HG02763 (cell line): ENCODE measurements around the gene TBC1D32.
"Not testable (repeated sequence)": the region's sequence is repeated elsewhere in the genome, so short reads cannot be mapped to it uniquely, and the experiment has no call there.

Experiments used
- ATAC-seq: cut with Tn5 transposase; IDR thresholded peaks from one replicate; pipeline ENCODE4 v1.9.1; 2021; ENCODE audit warnings: mild to moderate bottlenecking, moderate library complexity; ENCODE audit not compliant: unreplicated experiment

Gene TBC1D32

GRCh38 chr6:121334299-121335086, at the start of gene TBC1D32:
TSS of gene TBC1D32 (minus strand) at chr6:121334480. CDS start at chr6:121334430, 50 bp downstream.
- ATAC-seq: peak; percentile 96

GRCh38 chr6:121383478-121383877, 49.2 kb upstream of the TBC1D32 start:
- ATAC-seq: no peak

- no peak for ATAC-seq
Observed at GRCh38 chr6:121382467-121383121, 48.3 kb upstream of the TBC1D32 start.

GRCh38 chr6:121376411-121376810, 42.1 kb upstream of the TBC1D32 start:
- ATAC-seq: no peak

GRCh38 chr6:121374219-121374618, 39.9 kb upstream of the TBC1D32 start:
- not testable (repeated sequence) for ATAC-seq

- ATAC-seq: no peak
Observed at GRCh38 chr6:121365536-121366521, 31.5 kb upstream of the TBC1D32 start.

GRCh38 chr6:121356575-121356974, 22.3 kb upstream of the TBC1D32 start:
- no peak for ATAC-seq

GRCh38 chr6:121354764-121355163, 20.5 kb upstream of the TBC1D32 start:
- no peak for ATAC-seq

GRCh38 chr6:121352941-121353340, 18.7 kb upstream of the TBC1D32 start:
- ATAC-seq: no peak

- no peak for ATAC-seq
Observed at GRCh38 chr6:121351916-121352315, 17.6 kb upstream of the TBC1D32 start.

GRCh38 chr6:121349596-121349995, 15.3 kb upstream of the TBC1D32 start:
- ATAC-seq: no peak

- no peak for ATAC-seq
Observed at GRCh38 chr6:121347484-121347883, 13.2 kb upstream of the TBC1D32 start.

GRCh38 chr6:121344539-121344938, 10.3 kb upstream of the TBC1D32 start:
- ATAC-seq: no peak

- ATAC-seq: no peak
Observed at GRCh38 chr6:121339639-121340226, 5.5 kb upstream of the TBC1D32 start.

- no peak for ATAC-seq
Observed at GRCh38 chr6:121338956-121339355, 4.7 kb upstream of the TBC1D32 start.

GRCh38 chr6:121338366-121338765, 4.1 kb upstream of the TBC1D32 start:
- ATAC-seq: no peak

- ATAC-seq: no peak
Observed at GRCh38 chr6:121335087-121336008, 1.1 kb upstream of the TBC1D32 start.

- not testable (repeated sequence) for ATAC-seq
Observed at GRCh38 chr6:121333694-121334093, 586 bp downstream of the TBC1D32 start.

- no peak for ATAC-seq
Observed at GRCh38 chr6:121333196-121333595, 1.1 kb downstream of the TBC1D32 start.

- no peak for ATAC-seq
Observed at GRCh38 chr6:121330516-121330915, 3.8 kb downstream of the TBC1D32 start.
